GOT3 (cell line): ENCODE measurements around the gene SEMA4B.
"Not testable (repeated sequence)": the region's sequence is repeated elsewhere in the genome, so short reads cannot be mapped to it uniquely, and the experiment has no call there.

Experiments used
- DNase-seq: peaks from one replicate; lab custom pipeline; 2025; ENCODE audit warnings: mixed read lengths; lab: John Stamatoyannopoulos, UW

Gene SEMA4B

DNA sequence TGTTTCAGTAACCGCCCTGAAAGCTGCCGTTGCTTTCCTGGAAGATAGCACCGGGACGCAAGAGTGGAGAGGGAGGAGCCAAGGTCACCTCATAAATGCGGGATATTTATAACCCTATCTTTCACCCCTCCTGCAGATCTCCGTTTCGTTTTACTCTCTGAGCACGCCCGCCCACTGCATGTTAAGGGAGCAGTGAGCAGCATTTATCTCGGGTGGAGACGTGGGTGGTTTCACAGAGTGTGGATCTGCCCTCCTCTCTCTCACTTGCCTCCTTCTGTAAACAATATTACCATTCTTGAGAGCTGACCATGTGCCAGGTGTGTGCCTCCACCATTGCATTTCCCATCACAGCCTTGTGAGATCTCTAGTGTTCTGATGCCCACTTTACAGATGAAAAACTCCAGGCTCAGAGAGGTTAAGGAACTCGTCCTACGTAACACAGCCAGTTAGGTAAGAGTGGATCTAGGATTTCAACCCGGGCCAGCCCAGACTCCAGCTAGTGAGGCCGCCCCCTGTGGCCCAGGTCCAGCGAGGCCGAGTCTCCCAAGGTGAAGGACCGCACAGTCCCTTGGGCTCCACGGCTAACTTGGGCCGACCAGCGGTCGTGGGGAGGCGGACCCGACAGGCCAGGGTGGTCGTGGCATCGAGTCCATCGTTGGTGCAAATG lies 16.9 kb upstream of the SEMA4B start:
- DNase-seq, result no peak

- no peak for DNase-seq
These were observed 16.1 kb upstream of the SEMA4B start for GRCh38 chr15:90184786-90185704.

GRCh38 chr15:90187257-90187868 lies 13.8 kb upstream of the SEMA4B start:
- no peak for DNase-seq

- not testable (repeated sequence) for DNase-seq
These were observed 13.1 kb upstream of the SEMA4B start for GRCh38 chr15:90188065-90188464.

GRCh38 chr15:90188914-90189748 lies 12.0 kb upstream of the SEMA4B start:
- DNase-seq, result no peak

- DNase-seq, result no peak
These were observed 11.2 kb upstream of the SEMA4B start for GRCh38 chr15:90189781-90190467.

- no peak for DNase-seq
These were observed 10.4 kb upstream of the SEMA4B start for GRCh38 chr15:90190606-90191343.

GRCh38 chr15:90191344-90191687 lies 9.8 kb upstream of the SEMA4B start:
- no peak for DNase-seq

DNA sequence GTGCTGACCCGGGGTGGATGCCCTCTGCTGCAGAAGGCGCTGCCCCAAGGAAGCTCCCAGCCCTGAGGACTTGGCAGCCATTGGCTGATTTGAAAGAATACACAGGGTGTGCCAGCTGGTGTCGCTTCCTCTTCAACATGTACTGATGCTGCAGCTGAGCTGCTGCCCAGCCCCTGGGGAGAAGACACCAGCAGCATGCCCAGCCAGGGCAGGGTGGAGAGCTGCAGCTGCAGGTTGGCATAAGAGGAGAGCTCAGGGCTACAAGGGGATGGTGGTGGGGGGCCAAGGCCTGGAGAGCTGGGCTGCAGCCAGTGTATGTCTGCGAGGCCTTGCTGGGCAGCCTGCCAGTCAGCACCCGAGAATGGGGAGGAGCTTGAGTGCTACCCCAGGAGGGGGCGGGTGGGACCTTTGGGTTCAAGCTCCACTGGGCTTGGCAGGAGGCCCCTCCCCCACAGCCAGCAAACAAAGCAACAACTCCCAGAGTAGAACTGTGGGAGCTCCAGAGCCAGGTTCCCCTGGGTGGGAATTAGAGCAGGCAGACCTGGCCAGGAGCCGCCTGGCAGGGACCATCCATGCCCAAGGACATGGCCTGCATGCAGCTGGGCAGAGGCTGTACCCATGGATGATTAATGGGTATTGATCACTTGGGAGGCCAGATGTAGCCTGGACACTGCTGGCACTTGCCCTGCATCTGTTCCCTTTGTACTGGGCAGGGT lies 9.2 kb upstream of the SEMA4B start:
- DNase-seq, result no peak

DNA sequence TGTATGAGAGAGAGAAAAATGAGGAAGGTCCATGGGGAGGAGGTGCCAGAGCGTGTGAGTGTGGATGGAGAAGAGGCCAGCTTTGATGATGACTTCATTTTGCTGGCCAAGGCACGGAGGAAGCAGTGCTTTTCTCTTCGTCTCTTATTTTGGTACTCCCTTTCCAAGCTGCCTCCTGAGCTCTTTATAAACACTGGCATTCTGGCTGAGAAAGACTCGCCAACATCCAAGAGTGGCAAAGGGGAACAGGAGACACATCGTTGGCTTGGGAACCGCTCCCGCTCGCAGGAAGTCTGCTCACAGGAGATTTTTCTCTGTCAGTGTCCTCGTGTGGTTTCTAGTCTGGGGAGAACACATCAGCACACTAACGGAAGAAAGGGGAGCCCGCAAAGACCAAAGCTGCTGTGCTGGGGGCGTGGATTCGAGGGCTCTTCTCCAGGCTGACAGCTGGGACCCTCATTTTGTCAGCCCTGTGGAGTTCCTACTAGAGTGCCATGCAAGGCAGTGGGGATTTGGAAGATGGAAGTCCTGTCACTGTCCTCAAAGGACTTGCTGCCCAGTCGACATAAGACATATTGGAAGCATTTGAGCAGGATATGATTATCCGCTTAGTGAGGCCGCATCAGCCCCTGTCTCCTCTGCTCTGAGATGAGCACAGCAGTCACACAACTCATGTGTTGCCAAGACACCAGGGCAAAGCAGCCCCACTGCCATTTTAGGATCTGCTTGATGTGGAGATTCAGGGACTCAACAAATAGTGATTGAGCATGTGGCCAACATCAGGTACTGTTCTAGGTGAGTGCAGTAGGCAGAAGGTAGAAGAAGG lies 8.0 kb upstream of the SEMA4B start:
- no peak for DNase-seq

DNA sequence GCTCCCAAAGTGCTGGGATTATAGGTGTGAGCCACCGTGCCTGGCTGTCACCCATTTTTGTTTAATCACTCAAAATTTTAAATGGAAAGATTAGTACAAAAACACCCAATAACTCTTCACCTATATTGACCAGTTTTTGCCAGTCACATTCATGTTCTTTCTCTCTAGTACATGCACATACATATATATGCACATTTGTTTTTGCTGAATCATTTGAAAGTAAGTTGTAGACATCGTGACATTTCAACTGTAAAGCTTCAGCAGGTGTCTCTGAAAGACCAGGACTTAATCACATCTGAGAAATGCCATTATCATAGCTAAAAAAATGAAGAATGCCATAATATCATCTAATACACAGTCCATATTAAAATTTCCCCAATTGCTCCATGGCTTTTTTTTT lies 6.5 kb upstream of the SEMA4B start:
- no peak for DNase-seq

- no peak for DNase-seq
These were observed 498 bp upstream of the SEMA4B start for GRCh38 chr15:90200534-90201129.

- DNase-seq, result no peak
These were observed 830 bp downstream of the SEMA4B start for GRCh38 chr15:90201944-90202375.

GRCh38 chr15:90202929-90203328 lies 1.8 kb downstream of the SEMA4B start:
- no peak for DNase-seq

GRCh38 chr15:90203473-90203872 lies 2.3 kb downstream of the SEMA4B start:
- no peak for DNase-seq

DNA sequence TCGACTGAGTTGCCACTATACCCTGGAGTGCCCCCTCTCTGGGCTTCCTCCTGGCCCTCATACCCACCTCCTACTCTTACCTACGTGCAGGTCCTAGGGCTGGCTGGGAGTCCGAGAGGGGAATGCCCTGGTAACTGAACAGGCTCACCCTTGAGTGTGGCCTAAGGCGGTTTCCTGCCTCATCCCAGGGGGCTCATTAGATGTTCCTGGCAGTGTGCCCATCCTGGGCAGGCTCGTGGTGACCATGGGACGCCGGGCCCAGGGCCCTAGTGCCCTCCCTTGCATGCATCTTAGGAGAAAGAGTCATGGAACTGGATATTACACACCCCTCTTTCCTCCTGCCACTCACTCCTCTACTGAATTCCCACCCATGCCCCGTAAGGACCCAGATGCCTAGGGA lies 2.8 kb downstream of the SEMA4B start:
- no peak for DNase-seq

DNA sequence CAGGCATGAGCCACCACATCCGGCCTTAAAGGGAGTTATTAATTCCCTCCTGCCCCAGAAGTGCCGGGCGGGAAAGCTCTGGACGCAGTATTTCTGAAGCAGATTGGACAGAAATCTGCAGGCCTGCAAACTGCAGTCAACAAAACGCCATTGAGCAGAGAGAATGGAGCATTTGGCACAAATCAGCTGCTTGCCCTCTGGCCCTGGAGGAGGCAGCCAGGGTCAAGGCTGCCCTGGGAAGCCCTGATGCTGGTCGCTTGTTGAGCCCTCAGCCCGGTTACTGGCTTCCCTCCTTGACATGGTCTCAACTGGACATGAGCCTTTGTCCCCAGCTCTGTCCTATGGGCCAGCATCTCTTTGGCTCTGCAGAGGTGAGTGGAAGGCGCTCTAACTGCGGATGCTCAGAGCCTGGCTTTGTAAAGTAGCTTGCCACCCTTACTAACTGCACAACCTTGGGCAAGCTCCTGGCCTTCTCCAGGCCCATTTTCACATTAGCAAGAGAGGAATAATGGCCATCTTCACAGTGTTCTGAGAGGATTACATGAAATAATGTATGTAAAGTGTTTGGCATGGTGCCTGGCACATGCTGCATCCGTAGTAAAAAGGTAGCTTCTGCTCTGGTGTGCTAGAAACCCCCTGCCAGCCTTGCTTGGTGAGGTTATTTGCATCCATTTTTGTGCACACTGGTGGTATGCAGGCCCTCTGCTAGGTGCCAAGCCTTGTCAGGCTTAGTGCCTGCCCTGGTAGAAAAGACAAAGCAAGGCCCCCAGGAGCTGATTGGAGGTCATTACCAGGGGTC lies 4.1 kb downstream of the SEMA4B start:
- no peak for DNase-seq

DNA sequence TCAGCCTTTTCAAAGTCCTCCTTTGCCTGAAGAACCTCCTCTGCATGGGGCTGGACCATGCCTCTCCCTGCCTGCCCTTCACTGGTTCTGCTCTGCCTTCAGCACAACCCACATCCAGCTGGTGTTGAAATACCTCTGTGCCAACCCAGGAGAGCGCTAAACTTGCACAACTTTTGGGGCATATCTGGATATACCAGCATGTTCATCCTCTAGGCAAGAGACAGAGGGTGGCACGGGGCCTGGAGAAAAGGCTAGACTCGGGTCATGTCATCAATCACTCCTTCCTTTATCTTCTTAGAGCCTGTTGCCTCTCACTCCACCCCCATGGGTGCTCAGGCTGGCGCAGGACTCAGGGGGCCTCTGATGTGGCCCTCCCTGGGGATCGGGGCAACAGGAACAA lies 4.8 kb downstream of the SEMA4B start:
- DNase-seq, result no peak
